ENCODE results near the gene SNAPC1.

Gene SNAPC1

DNA sequence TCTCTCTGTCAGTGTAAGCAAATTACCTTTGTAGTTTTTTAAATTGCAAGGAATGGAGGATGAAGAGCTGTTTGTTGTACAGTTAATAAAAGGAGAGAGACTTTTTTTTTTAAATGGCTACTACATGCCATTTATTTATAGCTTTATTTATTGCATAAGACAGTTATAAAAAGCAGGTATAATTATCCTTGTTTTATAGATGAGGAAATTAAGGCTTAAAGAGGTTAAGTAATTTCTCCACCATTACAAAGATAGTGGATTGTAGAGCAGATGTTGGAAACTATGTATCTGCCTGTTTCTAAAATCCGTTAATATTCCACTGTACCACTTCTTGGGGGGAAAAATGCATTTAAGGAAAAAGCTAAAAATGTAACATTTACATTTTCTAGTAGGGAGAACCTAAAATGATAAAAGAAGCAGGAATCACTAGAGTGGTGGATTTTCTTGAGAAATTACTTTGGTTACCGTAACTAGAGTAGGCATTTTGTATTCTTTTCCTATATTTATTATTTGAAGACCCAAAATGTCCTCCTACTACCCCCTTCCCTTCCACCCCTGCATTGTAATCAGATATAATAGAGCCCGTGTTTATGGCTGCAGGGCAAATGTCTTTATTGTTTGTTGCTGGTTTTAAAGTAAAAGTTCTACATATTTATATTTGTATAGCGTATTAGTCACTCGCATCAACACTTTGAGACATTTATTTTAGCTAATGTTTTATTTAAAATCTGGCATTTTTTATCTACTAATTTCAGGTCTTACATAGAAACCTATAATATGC is 2.3 kb downstream of the SNAPC1 start:
- no peaks in the 10 kb centered on the region for H3K36me3 ChIP-seq (ENCODE audit: control insufficient read depth in 2 of 2, insufficient read depth in 2 of 2, low read length in 2 of 2)
- H3K27me3 ChIP-seq (ENCODE audit: control insufficient read depth in 1 of 2, insufficient read depth in 2 of 2, low read length in 2 of 2), result no peaks in the 10 kb centered on the region
- H3K4me3 ChIP-seq (ENCODE audit: low read length in 2 of 2), result no peak overlapping the region
- H3K4me1 ChIP-seq (ENCODE audit: control insufficient read depth, insufficient read depth, low read length), result peaks cover 16% of the 10 kb centered on the region
- H3K27ac ChIP-seq (ENCODE audit: low read length), result no peak overlapping the region
- no peaks in the 10 kb centered on the region for H3K9me3 ChIP-seq (ENCODE audit: control insufficient read depth in 2 of 2, low read length in 2 of 2)
- no peak overlapping the region for H3K9ac ChIP-seq (ENCODE audit: low read length in 2 of 2)

DNA sequence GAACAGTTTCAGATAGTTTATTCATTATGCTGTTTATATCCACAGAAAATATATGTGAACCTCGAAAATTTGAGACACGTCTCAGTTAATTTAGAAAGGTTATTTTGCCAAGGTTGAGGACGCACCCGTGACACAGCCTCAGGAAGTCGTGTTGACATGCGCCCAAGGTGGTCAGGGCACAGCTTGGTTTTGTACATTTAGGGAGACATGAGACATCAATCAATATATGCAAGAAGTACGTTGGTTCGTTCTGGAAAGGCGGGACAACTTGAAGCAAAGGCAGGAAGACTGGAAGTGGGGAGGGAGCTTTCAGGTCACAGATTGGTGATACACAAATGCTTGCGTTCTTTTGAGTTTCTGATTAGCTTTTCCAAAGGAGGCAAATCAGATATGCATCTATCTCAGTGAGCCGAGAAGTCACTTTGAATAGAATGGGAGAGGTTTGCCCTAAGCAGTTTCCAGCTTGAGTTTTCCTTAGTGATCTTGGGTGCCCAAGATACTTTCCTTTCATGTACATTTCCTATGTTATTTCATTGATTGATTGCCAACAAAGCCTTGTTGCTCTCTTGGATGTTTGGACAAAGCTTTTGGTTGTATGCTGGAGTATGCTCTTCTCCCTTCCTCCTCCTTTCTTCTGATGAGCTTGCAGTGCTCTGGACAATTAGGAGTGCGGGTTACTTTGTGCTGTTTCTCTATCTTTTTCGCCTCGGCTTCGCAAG is 3.2 kb downstream of the SNAPC1 start:
- H3K27me3 ChIP-seq (ENCODE audit: control insufficient read depth in 1 of 2, insufficient read depth in 2 of 2, low read length in 2 of 2), result no peaks in the 10 kb centered on the region
- peaks cover 4 to 8% of the 10 kb centered on the region in 2 donors for H3K36me3 ChIP-seq (ENCODE audit: control insufficient read depth in 2 of 2, insufficient read depth in 2 of 2, low read length in 2 of 2)
- H3K9me3 ChIP-seq (ENCODE audit: control insufficient read depth in 2 of 2, low read length in 2 of 2), result no peaks in the 10 kb centered on the region
- H3K27ac ChIP-seq (ENCODE audit: low read length), result no peak overlapping the region
- peaks cover 16% of the 10 kb centered on the region for H3K4me1 ChIP-seq (ENCODE audit: control insufficient read depth, insufficient read depth, low read length)
- no peak overlapping the region for H3K4me3 ChIP-seq (ENCODE audit: low read length in 2 of 2)
- H3K9ac ChIP-seq (ENCODE audit: low read length in 2 of 2), result no peak overlapping the region

GRCh38 chr14:61766151-61766550 is 3.9 kb downstream of the SNAPC1 start:
- H3K4me1 ChIP-seq (ENCODE audit: control insufficient read depth, insufficient read depth, low read length), result peaks cover 16% of the 10 kb centered on the region
- no peak overlapping the region for H3K9ac ChIP-seq (ENCODE audit: low read length in 2 of 2)
- H3K36me3 ChIP-seq (ENCODE audit: control insufficient read depth in 2 of 2, insufficient read depth in 2 of 2, low read length in 2 of 2), result peaks cover 8 to 9% of the 10 kb centered on the region in 2 donors
- no peaks in the 10 kb centered on the region for H3K9me3 ChIP-seq (ENCODE audit: control insufficient read depth in 2 of 2, low read length in 2 of 2)
- H3K27ac ChIP-seq (ENCODE audit: low read length), result no peak overlapping the region
- H3K4me3 ChIP-seq (ENCODE audit: low read length in 2 of 2), result no peak overlapping the region
- no peaks in the 10 kb centered on the region for H3K27me3 ChIP-seq (ENCODE audit: control insufficient read depth in 1 of 2, insufficient read depth in 2 of 2, low read length in 2 of 2)

GRCh38 chr14:61768240-61768639 is 6.0 kb downstream of the SNAPC1 start:
- Histone ChIP-seq H3K36me3 (ENCODE audit: control insufficient read depth in 2 of 2, insufficient read depth in 2 of 2, low read length in 2 of 2) (peaks cover 8 to 9% of the 10 kb centered on the region in 2 donors), H3K27me3 (ENCODE audit: control insufficient read depth in 1 of 2, insufficient read depth in 2 of 2, low read length in 2 of 2) (no peaks in the 10 kb centered on the region), H3K9me3 (ENCODE audit: control insufficient read depth in 2 of 2, low read length in 2 of 2) (no peaks in the 10 kb centered on the region), H3K4me3 (ENCODE audit: low read length in 2 of 2) (no peak overlapping the region), H3K9ac (ENCODE audit: low read length in 2 of 2) (no peak overlapping the region), H3K27ac (ENCODE audit: low read length) (no peak overlapping the region), H3K4me1 (ENCODE audit: control insufficient read depth, insufficient read depth, low read length) (peaks cover 4% of the 10 kb centered on the region)

DNA sequence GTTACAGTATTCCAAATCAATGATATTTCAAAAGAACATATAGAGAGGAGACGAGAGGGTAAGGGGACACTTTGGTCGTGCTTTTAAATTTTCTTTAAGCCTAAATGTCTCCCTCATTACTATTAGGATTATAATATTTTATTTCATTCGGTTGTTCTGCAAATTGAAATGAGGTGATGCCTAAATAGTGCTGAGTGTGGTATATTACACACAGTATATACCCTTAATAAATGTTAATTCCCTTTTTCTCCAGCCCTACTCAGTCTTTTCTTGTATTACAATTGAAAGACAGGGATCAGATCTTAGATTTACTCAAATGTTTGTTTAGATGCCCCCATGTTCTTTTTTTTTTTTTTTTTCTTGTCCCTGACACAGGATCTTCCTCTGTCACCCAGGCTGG is 7.7 kb downstream of the SNAPC1 start:
- Histone ChIP-seq H3K4me3 (ENCODE audit: low read length in 2 of 2) (no peak overlapping the region), H3K4me1 (ENCODE audit: control insufficient read depth, insufficient read depth, low read length) (no peaks in the 10 kb centered on the region), H3K36me3 (ENCODE audit: control insufficient read depth in 2 of 2, insufficient read depth in 2 of 2, low read length in 2 of 2) (peaks cover 9 to 11% of the 10 kb centered on the region in 2 donors), H3K27me3 (ENCODE audit: control insufficient read depth in 1 of 2, insufficient read depth in 2 of 2, low read length in 2 of 2) (no peaks in the 10 kb centered on the region), H3K9me3 (ENCODE audit: control insufficient read depth in 2 of 2, low read length in 2 of 2) (no peaks in the 10 kb centered on the region), H3K27ac (ENCODE audit: low read length) (no peak overlapping the region), H3K9ac (ENCODE audit: low read length in 2 of 2) (no peak overlapping the region)

DNA sequence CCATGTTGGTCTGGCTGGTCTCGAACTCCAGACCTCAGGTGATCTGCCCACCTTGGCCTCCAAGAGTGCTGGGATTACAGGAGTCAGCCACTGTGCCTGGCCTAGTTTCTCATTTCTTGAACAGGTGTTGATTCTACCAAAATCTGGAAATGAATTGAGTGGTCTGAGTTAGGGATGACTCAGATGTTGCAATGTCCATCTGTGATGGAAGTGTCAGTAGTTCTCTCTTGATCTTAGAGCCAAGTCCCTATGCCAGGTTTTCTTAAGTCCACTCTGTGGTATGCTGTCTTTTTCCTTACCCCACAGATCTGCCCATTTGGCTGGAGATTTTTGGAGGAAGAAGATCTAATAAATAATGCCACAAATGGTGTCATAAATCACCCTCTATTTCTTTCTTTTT is 12.6 kb downstream of the SNAPC1 start:
- Histone ChIP-seq H3K27ac (ENCODE audit: low read length) (no peak overlapping the region), H3K4me3 (ENCODE audit: low read length in 2 of 2) (no peak overlapping the region), H3K27me3 (ENCODE audit: control insufficient read depth in 1 of 2, insufficient read depth in 2 of 2, low read length in 2 of 2) (no peaks in the 10 kb centered on the region), H3K9me3 (ENCODE audit: control insufficient read depth in 2 of 2, low read length in 2 of 2) (no peaks in the 10 kb centered on the region), H3K4me1 (ENCODE audit: control insufficient read depth, insufficient read depth, low read length) (no peaks in the 10 kb centered on the region), H3K36me3 (ENCODE audit: control insufficient read depth in 2 of 2, insufficient read depth in 2 of 2, low read length in 2 of 2) (peaks cover 17 to 25% of the 10 kb centered on the region in 2 donors), H3K9ac (ENCODE audit: low read length in 2 of 2) (no peak overlapping the region)

GRCh38 chr14:61780125-61780524 is 17.9 kb downstream of the SNAPC1 start:
- peaks cover 16 to 29% of the 10 kb centered on the region in 2 donors for H3K36me3 ChIP-seq (ENCODE audit: control insufficient read depth in 2 of 2, insufficient read depth in 2 of 2, low read length in 2 of 2)
- H3K27me3 ChIP-seq (ENCODE audit: control insufficient read depth in 1 of 2, insufficient read depth in 2 of 2, low read length in 2 of 2), result no peaks in the 10 kb centered on the region
- no peaks in the 10 kb centered on the region for H3K4me1 ChIP-seq (ENCODE audit: control insufficient read depth, insufficient read depth, low read length)
- H3K27ac ChIP-seq (ENCODE audit: low read length), result no peak overlapping the region
- H3K9ac ChIP-seq (ENCODE audit: low read length in 2 of 2), result no peak overlapping the region
- no peak overlapping the region for H3K4me3 ChIP-seq (ENCODE audit: low read length in 2 of 2)
- no peaks in the 10 kb centered on the region for H3K9me3 ChIP-seq (ENCODE audit: control insufficient read depth in 2 of 2, low read length in 2 of 2)

GRCh38 chr14:61797309-61797708 is 35.1 kb downstream of the SNAPC1 start:
- H3K27ac ChIP-seq (ENCODE audit: low read length), result no peak overlapping the region
- H3K9me3 ChIP-seq (ENCODE audit: control insufficient read depth in 2 of 2, low read length in 2 of 2), result no peaks in the 10 kb centered on the region
- H3K36me3 ChIP-seq (ENCODE audit: control insufficient read depth in 2 of 2, insufficient read depth in 2 of 2, low read length in 2 of 2), result peaks cover 2% of the 10 kb centered on the region in 2 donors
- no peaks in the 10 kb centered on the region for H3K27me3 ChIP-seq (ENCODE audit: control insufficient read depth in 1 of 2, insufficient read depth in 2 of 2, low read length in 2 of 2)
- no peak overlapping the region for H3K4me3 ChIP-seq (ENCODE audit: low read length in 2 of 2)
- no peaks in the 10 kb centered on the region for H3K4me1 ChIP-seq (ENCODE audit: control insufficient read depth, insufficient read depth, low read length)
- H3K9ac ChIP-seq (ENCODE audit: low read length in 2 of 2), result no peak overlapping the region

- Histone ChIP-seq H3K27ac (ENCODE audit: low read length) (no peak overlapping the region), H3K4me1 (ENCODE audit: control insufficient read depth, insufficient read depth, low read length) (no peaks in the 10 kb centered on the region), H3K36me3 (ENCODE audit: control insufficient read depth in 2 of 2, insufficient read depth in 2 of 2, low read length in 2 of 2) (no peaks in the 10 kb centered on the region), H3K9me3 (ENCODE audit: control insufficient read depth in 2 of 2, low read length in 2 of 2) (no peaks in the 10 kb centered on the region), H3K27me3 (ENCODE audit: control insufficient read depth in 1 of 2, insufficient read depth in 2 of 2, low read length in 2 of 2) (no peaks in the 10 kb centered on the region), H3K4me3 (ENCODE audit: low read length in 2 of 2) (no peak overlapping the region), H3K9ac (ENCODE audit: low read length in 2 of 2) (no peak overlapping the region)
These were observed 39.9 kb downstream of the SNAPC1 start for GRCh38 chr14:61802010-61802568.

DNA sequence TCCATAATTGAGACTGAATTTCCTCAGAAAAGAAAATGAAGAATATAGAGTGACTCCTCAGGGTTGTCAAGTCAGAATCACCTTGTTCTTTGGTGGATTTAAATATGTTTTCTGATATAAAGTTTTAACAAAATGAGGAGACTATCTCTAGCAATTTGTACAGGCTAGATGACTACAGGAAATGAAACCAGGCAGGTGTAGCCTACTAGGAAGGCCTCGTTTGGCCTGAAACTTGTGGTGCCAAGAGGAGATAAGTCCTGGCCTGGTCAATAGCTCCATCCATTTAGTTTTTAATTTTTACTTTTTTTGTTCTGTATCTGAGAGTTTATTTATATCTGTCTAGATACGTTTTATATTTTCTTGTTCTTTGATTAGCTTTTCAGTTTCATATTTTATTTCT is 41.5 kb downstream of the SNAPC1 start:
- no peaks in the 10 kb centered on the region for H3K27me3 ChIP-seq (ENCODE audit: control insufficient read depth in 1 of 2, insufficient read depth in 2 of 2, low read length in 2 of 2)
- H3K9me3 ChIP-seq (ENCODE audit: control insufficient read depth in 2 of 2, low read length in 2 of 2), result no peaks in the 10 kb centered on the region
- no peak overlapping the region for H3K4me3 ChIP-seq (ENCODE audit: low read length in 2 of 2)
- no peak overlapping the region for H3K27ac ChIP-seq (ENCODE audit: low read length)
- H3K4me1 ChIP-seq (ENCODE audit: control insufficient read depth, insufficient read depth, low read length), result no peaks in the 10 kb centered on the region
- no peaks in the 10 kb centered on the region for H3K36me3 ChIP-seq (ENCODE audit: control insufficient read depth in 2 of 2, insufficient read depth in 2 of 2, low read length in 2 of 2)
- H3K9ac ChIP-seq (ENCODE audit: low read length in 2 of 2), result no peak overlapping the region

DNA sequence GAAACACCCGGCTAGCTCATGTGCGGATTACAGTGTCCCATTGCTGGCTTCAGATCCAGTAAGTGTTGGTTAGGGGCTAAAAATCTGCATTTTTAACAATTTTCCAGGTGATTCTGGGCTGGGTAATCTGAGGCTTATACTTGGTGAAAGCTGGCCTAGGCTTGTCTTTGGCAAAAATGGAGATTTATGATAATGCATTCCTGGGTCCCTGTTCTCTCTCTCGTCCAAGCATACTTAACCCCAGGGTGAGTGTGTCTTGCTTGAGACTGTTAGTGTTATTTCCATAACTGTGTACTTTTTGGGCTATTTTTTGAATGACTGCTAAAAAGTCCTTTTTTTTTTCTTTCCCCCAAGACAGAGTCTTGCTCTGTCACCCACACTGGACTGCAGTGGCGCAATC is 43.2 kb downstream of the SNAPC1 start:
- Histone ChIP-seq H3K9me3 (ENCODE audit: control insufficient read depth in 2 of 2, low read length in 2 of 2) (no peaks in the 10 kb centered on the region), H3K4me1 (ENCODE audit: control insufficient read depth, insufficient read depth, low read length) (no peaks in the 10 kb centered on the region), H3K27ac (ENCODE audit: low read length) (no peak overlapping the region), H3K36me3 (ENCODE audit: control insufficient read depth in 2 of 2, insufficient read depth in 2 of 2, low read length in 2 of 2) (no peaks in the 10 kb centered on the region), H3K27me3 (ENCODE audit: control insufficient read depth in 1 of 2, insufficient read depth in 2 of 2, low read length in 2 of 2) (no peaks in the 10 kb centered on the region), H3K4me3 (ENCODE audit: low read length in 2 of 2) (no peak overlapping the region), H3K9ac (ENCODE audit: low read length in 2 of 2) (no peak overlapping the region)

Data from stomach smooth muscle (tissue), 2 donors.